ENCODE data around the gene MS4A5.

Gene MS4A5

GRCh38 chr11:60459345-60459744 lies 30.0 kb downstream of the MS4A5 start:
- TF ChIP-seq EZH2 (optimal IDR thresholded peaks at IDR 0.05; ENCODE audit: low read depth, low read length) (no peak), CTCF (IDR thresholded peaks at IDR 0.05; ENCODE audit: low read length) (no peak), EZH2phosphoT487 (IDR thresholded peaks at IDR 0.05; ENCODE audit: low read length) (no peak)
- no peak overlapping the region for H3K4me2 ChIP-seq (ENCODE audit: low read depth, low read length)
- H3K4me3 ChIP-seq (ENCODE audit: low read length) = no peak overlapping the region
- DNase-seq = no peak
- H3K27ac ChIP-seq (ENCODE audit: low read length) = no peak overlapping the region
- H2AFZ ChIP-seq (ENCODE audit: low read length) = no peak overlapping the region
- H3K9ac ChIP-seq (ENCODE audit: low read length) = no peak overlapping the region
- no peaks in the 10 kb centered on the region for H3K79me2 ChIP-seq (ENCODE audit: low read length)
- H4K20me1 ChIP-seq (ENCODE audit: insufficient read depth, low read length) = no peaks in the 10 kb centered on the region
- no peaks in the 10 kb centered on the region for H3F3A ChIP-seq (ENCODE audit: insufficient read depth, low read length)
- H3K9me3 ChIP-seq (replicated peaks; ENCODE audit: insufficient read depth, low read length) = no peaks in the 10 kb centered on the region
- no peaks in the 10 kb centered on the region for H3K36me3 ChIP-seq (replicated peaks; ENCODE audit: insufficient read depth, low read length)
- peaks cover 6% of the 10 kb centered on the region; the same call in 1 of the 2 replicates for H3K4me1 ChIP-seq (ENCODE audit: low read length)
- no peaks in the 10 kb centered on the region for H3K9me2 ChIP-seq (replicated peaks; ENCODE audit: insufficient read depth, low read length)
- H3K27me3 ChIP-seq (replicated peaks; ENCODE audit: insufficient read depth, low read length) = no peaks in the 10 kb centered on the region

- H3K27ac ChIP-seq (ENCODE audit: low read length) = no peak overlapping the region
- H3K27me3 ChIP-seq (replicated peaks; ENCODE audit: insufficient read depth, low read length) = no peaks in the 10 kb centered on the region
- no peak for TF ChIP-seq EZH2 (optimal IDR thresholded peaks at IDR 0.05; ENCODE audit: low read depth, low read length)
- TF ChIP-seq EZH2phosphoT487 (IDR thresholded peaks at IDR 0.05; ENCODE audit: low read length) = no peak
- TF ChIP-seq CTCF (IDR thresholded peaks at IDR 0.05; ENCODE audit: low read length) = no peak
- no peaks in the 10 kb centered on the region for H3K9me3 ChIP-seq (replicated peaks; ENCODE audit: insufficient read depth, low read length)
- H3F3A ChIP-seq (ENCODE audit: insufficient read depth, low read length) = no peaks in the 10 kb centered on the region
- H2AFZ ChIP-seq (ENCODE audit: low read length) = no peak overlapping the region
- no peak overlapping the region for H3K9ac ChIP-seq (ENCODE audit: low read length)
- no peak overlapping the region for H3K4me3 ChIP-seq (ENCODE audit: low read length)
- H3K36me3 ChIP-seq (replicated peaks; ENCODE audit: insufficient read depth, low read length) = no peaks in the 10 kb centered on the region
- H4K20me1 ChIP-seq (ENCODE audit: insufficient read depth, low read length) = no peaks in the 10 kb centered on the region
- no peak overlapping the region for H3K4me2 ChIP-seq (ENCODE audit: low read depth, low read length)
- no peaks in the 10 kb centered on the region for H3K79me2 ChIP-seq (ENCODE audit: low read length)
- H3K4me1 ChIP-seq (ENCODE audit: low read length) = peaks cover 11% of the 10 kb centered on the region
- no peak for DNase-seq
- H3K9me2 ChIP-seq (replicated peaks; ENCODE audit: insufficient read depth, low read length) = no peaks in the 10 kb centered on the region
These were observed 39.5 kb downstream of the MS4A5 start for GRCh38 chr11:60468829-60469228.

DNA sequence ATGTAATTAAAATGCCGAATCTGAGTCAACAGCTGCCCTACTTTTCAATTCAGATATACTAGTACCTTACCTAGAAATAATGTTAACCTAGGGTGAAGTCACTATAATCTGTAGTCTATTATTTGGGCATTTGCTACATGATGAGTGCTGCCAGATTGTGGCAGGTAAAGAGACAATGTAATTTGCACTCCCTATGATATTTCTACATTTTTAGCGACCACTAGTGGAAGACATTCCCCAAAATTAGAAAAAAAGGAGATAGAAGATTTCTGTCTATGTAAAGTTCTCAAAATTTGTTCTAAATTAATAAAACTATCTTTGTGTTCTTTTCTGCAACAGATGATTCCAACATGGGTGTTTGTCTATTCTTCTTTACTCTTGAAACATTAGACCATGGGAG lies 40.4 kb downstream of the MS4A5 start:
- Histone ChIP-seq H3K9ac (ENCODE audit: low read length) (no peak overlapping the region), H4K20me1 (ENCODE audit: insufficient read depth, low read length) (no peaks in the 10 kb centered on the region), H3K27me3 (replicated peaks; ENCODE audit: insufficient read depth, low read length) (no peaks in the 10 kb centered on the region), H3K4me2 (ENCODE audit: low read depth, low read length) (no peak overlapping the region), H3K4me3 (ENCODE audit: low read length) (no peak overlapping the region), H3K9me2 (replicated peaks; ENCODE audit: insufficient read depth, low read length) (no peaks in the 10 kb centered on the region), H3F3A (ENCODE audit: insufficient read depth, low read length) (no peaks in the 10 kb centered on the region), H3K79me2 (ENCODE audit: low read length) (no peaks in the 10 kb centered on the region), H3K9me3 (replicated peaks; ENCODE audit: insufficient read depth, low read length) (no peaks in the 10 kb centered on the region), H3K36me3 (replicated peaks; ENCODE audit: insufficient read depth, low read length) (no peaks in the 10 kb centered on the region), H2AFZ (ENCODE audit: low read length) (no peak overlapping the region), H3K27ac (ENCODE audit: low read length) (no peak overlapping the region), H3K4me1 (ENCODE audit: low read length) (peaks cover 11% of the 10 kb centered on the region)
- no peak for DNase-seq
- TF ChIP-seq CTCF (IDR thresholded peaks at IDR 0.05; ENCODE audit: low read length) (peak; percentile 6; the same call in 1 of the 2 replicates), EZH2 (optimal IDR thresholded peaks at IDR 0.05; ENCODE audit: low read depth, low read length) (no peak)

All from MM.1S (cell line).